D721Med (cell line): ENCODE data around the gene WIPI1.

Experiments
- DNase-seq: peaks from one replicate; pipeline ENCODE4 v3.0.0; 2011; ENCODE audit warnings: low spot score; ENCODE audit not compliant: insufficient read length
- FAIRE-seq: peaks from 2 replicates; lab custom pipeline; 2011; peaks lifted over from hg19 to GRCh38; lab: Jason Lieb, UNC
- CTCF ChIP-seq: IDR thresholded peaks from 2 replicates; pipeline ENCODE4 v1.5.1; 2012; ENCODE audit warnings: mild to moderate bottlenecking, control low read depth; ENCODE audit not compliant: insufficient read depth; ENCODE audit errors: missing control alignments

Gene WIPI1

DNA sequence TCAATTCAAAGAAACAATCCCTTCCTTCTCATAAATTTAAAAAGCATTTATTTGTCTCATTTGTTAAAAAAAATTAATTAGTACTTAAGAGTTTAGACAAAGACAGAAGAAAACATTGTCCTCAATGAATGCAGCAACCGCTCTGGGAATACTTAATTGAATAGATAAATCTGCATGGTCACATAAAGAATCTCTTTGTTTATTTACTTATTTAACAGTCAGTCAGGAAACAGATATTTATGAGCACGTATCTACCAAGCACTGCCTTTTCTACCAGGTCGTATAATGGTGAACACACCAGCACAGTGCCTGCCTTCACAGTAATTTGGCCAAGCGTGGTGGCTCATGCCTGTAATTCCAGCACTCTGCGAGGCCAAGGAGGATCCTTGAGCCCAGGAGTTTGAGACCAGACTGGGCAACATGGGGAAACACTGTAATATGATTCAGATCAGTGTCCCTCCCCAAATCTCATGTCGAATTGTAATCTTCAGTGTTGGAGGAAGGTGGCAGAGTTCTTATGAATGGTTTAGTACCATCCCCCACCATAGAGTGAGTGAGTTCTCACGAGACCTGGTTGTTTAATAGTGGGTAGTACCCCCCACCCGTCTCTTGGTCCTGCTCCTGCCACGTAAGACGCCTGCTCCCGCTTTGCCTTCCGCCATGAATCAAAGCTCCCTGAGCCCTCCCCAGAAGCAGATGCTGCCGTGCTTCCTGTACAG, 8.1 kb downstream of the WIPI1 start:
- no peak for TF ChIP-seq CTCF
- DNase-seq (no peak), FAIRE-seq (no peak)

DNA sequence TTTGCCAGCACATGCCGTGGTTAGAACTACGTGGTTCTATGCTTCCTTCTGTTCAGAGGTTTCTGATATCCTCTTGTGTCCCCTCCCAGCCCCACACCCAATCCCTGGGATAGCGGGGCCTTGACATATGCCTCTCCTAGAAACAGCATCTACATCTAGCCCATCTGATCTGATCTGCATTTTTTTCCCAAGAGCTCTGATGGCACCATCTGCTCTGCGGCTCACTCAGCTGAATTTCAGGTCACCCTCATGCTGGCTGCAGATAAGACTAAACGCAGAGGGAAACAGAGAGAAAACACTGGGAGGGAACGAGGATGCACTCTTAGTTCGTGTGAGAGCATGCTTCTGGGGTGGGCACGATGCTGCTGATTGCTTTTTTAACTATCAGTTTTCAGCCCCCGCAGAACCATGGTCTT, 10.7 kb downstream of the WIPI1 start:
- FAIRE-seq (peak; percentile 64), DNase-seq (no peak)
- no peak for TF ChIP-seq CTCF

- TF ChIP-seq CTCF: no peak
- DNase-seq (no peak), FAIRE-seq (no peak)
These were observed 11.6 kb downstream of the WIPI1 start for GRCh38 chr17:68445671-68446070.

- DNase-seq (no peak), FAIRE-seq (no peak)
- no peak for TF ChIP-seq CTCF
These were observed 13.3 kb downstream of the WIPI1 start for GRCh38 chr17:68443972-68444464.

GRCh38 chr17:68441070-68441770, 16.1 kb downstream of the WIPI1 start:
- TF ChIP-seq CTCF: no peak

DNA sequence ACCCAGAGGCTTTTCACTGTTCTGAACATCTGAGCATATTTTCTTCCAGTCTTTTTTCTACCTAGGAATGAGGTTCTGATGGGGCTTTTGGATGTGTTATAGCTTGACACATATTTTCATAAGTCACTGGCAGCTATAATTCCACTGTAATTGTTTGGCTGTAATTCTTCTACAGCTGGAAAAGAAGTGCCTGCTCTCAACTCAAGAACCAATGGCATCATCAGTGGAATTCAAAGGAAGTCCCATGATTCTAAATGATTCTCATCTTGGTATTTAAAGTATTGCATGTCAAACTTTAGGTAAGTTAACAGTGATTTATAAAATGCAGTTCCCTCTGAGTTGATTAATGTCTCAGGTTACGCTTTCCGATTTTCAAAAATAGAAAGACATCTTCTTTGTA, 16.8 kb downstream of the WIPI1 start:
- TF ChIP-seq CTCF: no peak
- FAIRE-seq: no peak
- DNase-seq: no peak

More at GRCh38 chr17:68441070-68441770, 16.1 kb downstream of the WIPI1 start:
- FAIRE-seq (no peak), DNase-seq (no peak)
